MM.1S (cell line): ENCODE data around the gene GCLC.

Source experiments
- DNase-seq: peaks from one replicate; pipeline ENCODE4 v3.0.0-alpha.2; 2015
- H2AFZ ChIP-seq: fragments of 300-600 bp; sonication (generic); 2 replicates; pipeline ENCODE4 v1.6.0; 2016; ENCODE audit warnings: antibody characterized with exemption, low read length
- H3F3A ChIP-seq: fragments of 300-600 bp; sonication (generic); 2 replicates; pipeline ENCODE4 v1.6.1; 2016; ENCODE audit warnings: mild to moderate bottlenecking, antibody characterized with exemption, low read length, moderate library complexity, mixed read lengths; ENCODE audit not compliant: insufficient read depth
- H3K27ac ChIP-seq: fragments of 300-600 bp; sonication (generic); 2 replicates; pipeline ENCODE4 v1.5.1; 2016; ENCODE audit warnings: mild to moderate bottlenecking, low read length
- H3K27me3 ChIP-seq: fragments of 300-600 bp; sonication (generic); replicated peaks from 2 replicates; pipeline ENCODE4 v1.6.0; 2016; ENCODE audit warnings: low read length; ENCODE audit not compliant: insufficient read depth
- H3K36me3 ChIP-seq: fragments of 300-600 bp; sonication (generic); replicated peaks from 2 replicates; pipeline ENCODE4 v1.6.1; 2016; ENCODE audit warnings: mild to moderate bottlenecking, low read length, mixed read lengths; ENCODE audit not compliant: insufficient read depth
- H3K4me1 ChIP-seq: fragments of 300-600 bp; sonication (generic); 2 replicates; pipeline ENCODE4 v1.6.1; 2016; ENCODE audit warnings: low read length, mixed read lengths
- H3K4me2 ChIP-seq: fragments of 300-600 bp; sonication (generic); 2 replicates; pipeline ENCODE4 v1.6.0; 2016; ENCODE audit warnings: low read depth, low read length
- H3K4me3 ChIP-seq: fragments of 300-600 bp; sonication (generic); 2 replicates; pipeline ENCODE4 v1.5.1; 2016; ENCODE audit warnings: low read length, mixed read lengths
- H3K79me2 ChIP-seq: fragments of 300-600 bp; sonication (generic); 2 replicates; pipeline ENCODE4 v1.6.1; 2016; ENCODE audit warnings: mixed run types, low read length, mixed read lengths
- H3K9ac ChIP-seq: fragments of 300-600 bp; sonication (generic); 2 replicates; pipeline ENCODE4 v1.6.1; 2016; ENCODE audit warnings: low read length, mixed read lengths
- H3K9me2 ChIP-seq: fragments of 300-600 bp; sonication (generic); replicated peaks from 2 replicates; pipeline ENCODE4 v1.6.1; 2016; ENCODE audit warnings: mild to moderate bottlenecking, low read length, mixed read lengths; ENCODE audit not compliant: insufficient read depth
- H3K9me3 ChIP-seq: fragments of 300-600 bp; sonication (generic); replicated peaks from 2 replicates; pipeline ENCODE4 v1.6.1; 2016; ENCODE audit warnings: mild to moderate bottlenecking, low read length, mixed read lengths; ENCODE audit not compliant: insufficient read depth
- H4K20me1 ChIP-seq: fragments of 300-600 bp; sonication (generic); 2 replicates; pipeline ENCODE4 v1.6.1; 2016; ENCODE audit warnings: mild to moderate bottlenecking, low read length, moderate library complexity, mixed read lengths; ENCODE audit not compliant: insufficient read depth
- EZH2 ChIP-seq: fragments of 300-600 bp; sonication (generic); optimal IDR thresholded peaks from 2 replicates; pipeline ENCODE3; 2017; ENCODE audit warnings: low read depth, mild to moderate bottlenecking, antibody characterized with exemption, low read length, mixed read lengths
- EZH2phosphoT487 ChIP-seq: fragments of 300-600 bp; sonication (generic); IDR thresholded peaks from 2 replicates; pipeline ENCODE4 v1.6.1; 2018; ENCODE audit warnings: antibody characterized with exemption, low read length
- TF ChIP-seq, protein P1 (sequence below): fragments of 300-600 bp; sonication (generic); IDR thresholded peaks from 2 replicates; pipeline ENCODE4 v1.5.1; 2016; ENCODE audit warnings: antibody characterized with exemption, low read length, mixed read lengths

The GCLC gene

DNA sequence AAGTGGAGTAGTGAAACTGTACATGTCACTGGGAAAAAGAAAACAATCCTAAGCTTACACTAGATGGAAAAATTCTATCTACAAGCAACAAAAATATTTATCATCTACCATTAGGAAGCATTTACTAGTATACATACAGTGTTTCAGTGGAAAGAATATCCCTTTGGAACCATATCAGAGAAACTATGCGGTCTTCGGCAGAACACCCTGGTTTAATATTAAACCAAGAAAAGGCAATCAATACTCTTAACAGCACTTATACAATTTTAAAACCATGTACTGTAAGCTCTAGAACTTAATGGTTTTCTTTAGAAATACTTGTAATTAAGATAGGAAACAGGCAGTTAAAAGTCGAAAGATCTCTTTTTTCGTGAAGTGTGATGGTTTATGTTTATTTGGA, 32.3 kb downstream of the GCLC start:
- no peak for DNase-seq
- Histone ChIP-seq H3K79me2 (no peaks in the 10 kb centered on the region), H3F3A (no peaks in the 10 kb centered on the region), H3K4me2 (no peak overlapping the region), H3K4me1 (no peaks in the 10 kb centered on the region), H3K27ac (no peak overlapping the region), H4K20me1 (no peaks in the 10 kb centered on the region), H3K27me3 (no peaks in the 10 kb centered on the region), H2AFZ (no peak overlapping the region), H3K9ac (no peak overlapping the region), H3K4me3 (no peak overlapping the region), H3K9me3 (no peaks in the 10 kb centered on the region), H3K9me2 (no peaks in the 10 kb centered on the region), H3K36me3 (no peaks in the 10 kb centered on the region)
- TF ChIP-seq, protein P1, sequence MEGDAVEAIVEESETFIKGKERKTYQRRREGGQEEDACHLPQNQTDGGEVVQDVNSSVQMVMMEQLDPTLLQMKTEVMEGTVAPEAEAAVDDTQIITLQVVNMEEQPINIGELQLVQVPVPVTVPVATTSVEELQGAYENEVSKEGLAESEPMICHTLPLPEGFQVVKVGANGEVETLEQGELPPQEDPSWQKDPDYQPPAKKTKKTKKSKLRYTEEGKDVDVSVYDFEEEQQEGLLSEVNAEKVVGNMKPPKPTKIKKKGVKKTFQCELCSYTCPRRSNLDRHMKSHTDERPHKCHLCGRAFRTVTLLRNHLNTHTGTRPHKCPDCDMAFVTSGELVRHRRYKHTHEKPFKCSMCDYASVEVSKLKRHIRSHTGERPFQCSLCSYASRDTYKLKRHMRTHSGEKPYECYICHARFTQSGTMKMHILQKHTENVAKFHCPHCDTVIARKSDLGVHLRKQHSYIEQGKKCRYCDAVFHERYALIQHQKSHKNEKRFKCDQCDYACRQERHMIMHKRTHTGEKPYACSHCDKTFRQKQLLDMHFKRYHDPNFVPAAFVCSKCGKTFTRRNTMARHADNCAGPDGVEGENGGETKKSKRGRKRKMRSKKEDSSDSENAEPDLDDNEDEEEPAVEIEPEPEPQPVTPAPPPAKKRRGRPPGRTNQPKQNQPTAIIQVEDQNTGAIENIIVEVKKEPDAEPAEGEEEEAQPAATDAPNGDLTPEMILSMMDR: no peak
- no peak for TF ChIP-seq EZH2
- no peak for TF ChIP-seq EZH2phosphoT487

DNA sequence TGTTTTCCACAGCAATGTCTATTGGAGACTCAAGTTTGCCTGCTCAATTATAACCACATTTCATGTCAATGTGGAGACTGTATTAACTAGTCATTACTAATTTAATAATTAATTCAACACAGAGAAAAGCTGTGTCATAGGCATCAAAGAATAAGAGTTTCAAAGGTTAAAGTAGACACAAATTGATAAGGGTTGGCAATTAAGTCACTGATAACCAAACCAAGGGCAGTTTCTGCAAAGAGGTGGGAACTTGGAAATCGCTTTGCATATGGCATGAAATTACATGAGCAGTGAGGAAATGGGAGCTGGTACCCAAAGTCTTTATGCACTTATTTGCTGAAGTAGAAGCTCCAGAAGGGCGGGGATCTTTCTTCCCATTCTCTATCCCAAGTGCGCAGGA, 34.2 kb downstream of the GCLC start:
- DNase-seq: no peak
- H3K4me1 ChIP-seq: no peaks in the 10 kb centered on the region
- H3K9ac ChIP-seq: no peak overlapping the region
- H3K9me3 ChIP-seq: no peaks in the 10 kb centered on the region
- H3K4me2 ChIP-seq: no peak overlapping the region
- H3K9me2 ChIP-seq: no peaks in the 10 kb centered on the region
- no peaks in the 10 kb centered on the region for H3F3A ChIP-seq
- H3K36me3 ChIP-seq: no peaks in the 10 kb centered on the region
- no peak overlapping the region for H2AFZ ChIP-seq
- no peaks in the 10 kb centered on the region for H4K20me1 ChIP-seq
- H3K27me3 ChIP-seq: no peaks in the 10 kb centered on the region
- H3K27ac ChIP-seq: no peak overlapping the region
- TF ChIP-seq, protein P1: no peak
- TF ChIP-seq EZH2phosphoT487 (no peak), EZH2 (no peak)
- no peak overlapping the region for H3K4me3 ChIP-seq
- H3K79me2 ChIP-seq: no peaks in the 10 kb centered on the region

DNA sequence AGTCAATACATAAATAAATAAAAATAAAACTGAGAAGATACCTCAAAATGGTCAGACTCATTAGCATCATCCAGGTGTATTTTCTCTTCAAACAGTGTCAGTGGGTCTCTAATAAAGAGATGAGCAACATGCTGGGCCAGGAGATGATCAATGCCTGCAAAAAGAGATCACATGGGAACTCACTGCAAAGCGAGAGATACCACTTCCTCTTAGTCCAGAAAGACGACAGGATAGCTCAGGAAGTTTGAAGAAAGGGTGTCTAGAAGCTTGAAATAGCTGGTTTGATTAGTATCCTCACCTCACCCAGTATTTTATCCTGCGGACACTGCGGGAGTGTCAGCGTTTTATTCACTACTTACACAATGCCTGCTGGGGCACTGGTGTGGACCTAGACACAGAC, 38.0 kb downstream of the GCLC start:
- H3K9me2 ChIP-seq: no peaks in the 10 kb centered on the region
- no peak overlapping the region for H3K27ac ChIP-seq
- H3K79me2 ChIP-seq: no peaks in the 10 kb centered on the region
- no peaks in the 10 kb centered on the region for H3K9me3 ChIP-seq
- no peak overlapping the region for H3K4me3 ChIP-seq
- H2AFZ ChIP-seq: no peak overlapping the region
- no peaks in the 10 kb centered on the region for H3F3A ChIP-seq
- no peaks in the 10 kb centered on the region for H3K36me3 ChIP-seq
- no peak overlapping the region for H3K9ac ChIP-seq
- H3K27me3 ChIP-seq: no peaks in the 10 kb centered on the region
- no peak overlapping the region for H3K4me2 ChIP-seq
- H4K20me1 ChIP-seq: no peaks in the 10 kb centered on the region
- TF ChIP-seq, protein P1: no peak
- TF ChIP-seq EZH2phosphoT487: no peak
- TF ChIP-seq EZH2: no peak
- DNase-seq: no peak
- H3K4me1 ChIP-seq: no peaks in the 10 kb centered on the region

DNA sequence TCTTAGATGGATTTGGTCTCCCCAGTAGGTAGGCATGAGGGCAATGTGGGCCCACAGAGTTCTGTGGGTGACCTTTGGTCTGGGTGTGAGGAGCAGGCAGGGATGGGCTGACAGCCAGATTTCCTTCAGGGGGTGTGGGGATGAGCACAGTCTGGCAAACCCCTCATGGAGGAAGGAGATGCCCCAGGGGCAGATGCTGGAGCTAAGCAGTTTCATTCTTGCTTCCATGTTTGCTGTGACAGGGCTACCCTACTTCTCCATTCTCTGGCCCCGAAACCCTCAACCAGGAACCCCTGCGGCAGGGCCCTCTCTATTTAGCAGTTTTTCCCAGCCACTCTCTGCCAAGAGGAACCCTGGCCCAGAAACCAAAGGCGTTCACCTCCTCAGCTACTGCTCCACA, 40.4 kb downstream of the GCLC start:
- H3F3A ChIP-seq: no peaks in the 10 kb centered on the region

More for the DNA sequence above, 40.4 kb downstream of the GCLC start:
- TF ChIP-seq, protein P1: no peak
- no peak for TF ChIP-seq EZH2phosphoT487
- TF ChIP-seq EZH2: no peak
- Histone ChIP-seq H3K4me3 (no peak overlapping the region), H3K9me3 (no peaks in the 10 kb centered on the region), H3K27ac (no peak overlapping the region), H3K9ac (no peak overlapping the region), H3K4me1 (no peaks in the 10 kb centered on the region), H3K79me2 (no peaks in the 10 kb centered on the region), H3K27me3 (no peaks in the 10 kb centered on the region), H4K20me1 (no peaks in the 10 kb centered on the region), H3K4me2 (no peak overlapping the region), H2AFZ (no peak overlapping the region), H3K36me3 (no peaks in the 10 kb centered on the region), H3K9me2 (no peaks in the 10 kb centered on the region)
- no peak for DNase-seq
